ENCODE data around the gene TM9SF3. TPM values are rescaled to one million over a fixed set of nuclear protein-coding genes. Genes with fewer than 3 reads are reported as not detected.

TM9SF3 gene
- total and polyA plus RNA-seq, 2 donors (not counting 1 experiment from before 2014, with no cell fraction given): 6.9 to 63.4 TPM

- no peak overlapping the region for H3K27ac Mint-ChIP-seq
- H3K4me3 Mint-ChIP-seq: no peak overlapping the region
- TF ChIP-seq, protein P1, sequence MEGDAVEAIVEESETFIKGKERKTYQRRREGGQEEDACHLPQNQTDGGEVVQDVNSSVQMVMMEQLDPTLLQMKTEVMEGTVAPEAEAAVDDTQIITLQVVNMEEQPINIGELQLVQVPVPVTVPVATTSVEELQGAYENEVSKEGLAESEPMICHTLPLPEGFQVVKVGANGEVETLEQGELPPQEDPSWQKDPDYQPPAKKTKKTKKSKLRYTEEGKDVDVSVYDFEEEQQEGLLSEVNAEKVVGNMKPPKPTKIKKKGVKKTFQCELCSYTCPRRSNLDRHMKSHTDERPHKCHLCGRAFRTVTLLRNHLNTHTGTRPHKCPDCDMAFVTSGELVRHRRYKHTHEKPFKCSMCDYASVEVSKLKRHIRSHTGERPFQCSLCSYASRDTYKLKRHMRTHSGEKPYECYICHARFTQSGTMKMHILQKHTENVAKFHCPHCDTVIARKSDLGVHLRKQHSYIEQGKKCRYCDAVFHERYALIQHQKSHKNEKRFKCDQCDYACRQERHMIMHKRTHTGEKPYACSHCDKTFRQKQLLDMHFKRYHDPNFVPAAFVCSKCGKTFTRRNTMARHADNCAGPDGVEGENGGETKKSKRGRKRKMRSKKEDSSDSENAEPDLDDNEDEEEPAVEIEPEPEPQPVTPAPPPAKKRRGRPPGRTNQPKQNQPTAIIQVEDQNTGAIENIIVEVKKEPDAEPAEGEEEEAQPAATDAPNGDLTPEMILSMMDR (IDR thresholded peaks at IDR 0.05): no peak
- TF ChIP-seq EZH2 (IDR thresholded peaks at IDR 0.05; ENCODE audit: borderline replicate concordance, insufficient read depth, low read depth, low read length, poor library complexity, severe bottlenecking): no peak
Observed at GRCh38 chr10:96482815-96483588, 103.8 kb downstream of the TM9SF3 start.

DNA sequence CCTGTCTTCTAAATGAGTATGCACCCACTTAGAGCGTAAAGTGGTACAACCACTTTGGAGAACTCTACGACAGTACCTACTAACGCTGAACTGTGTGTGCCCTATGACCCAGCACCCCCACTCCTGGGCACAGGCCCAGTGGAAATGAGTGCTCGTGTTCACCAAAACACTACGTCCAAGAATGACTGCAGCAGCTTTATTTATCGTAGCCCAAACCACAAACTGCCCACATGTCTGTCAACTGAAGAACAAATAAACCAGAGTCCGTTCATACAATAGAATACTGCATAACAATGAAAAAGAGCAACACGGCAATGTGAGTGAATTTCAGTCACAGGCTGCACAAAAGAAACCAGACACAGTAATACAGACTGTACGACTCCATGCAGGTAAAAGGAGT lies 108.5 kb downstream of the TM9SF3 start:
- DNase-seq (no peak), ATAC-seq (ENCODE audit: low read depth) (no peak)
- H3K27me3 Mint-ChIP-seq: peaks cover 14% of the 10 kb centered on the region
- no peaks in the 10 kb centered on the region for H3K4me1 Mint-ChIP-seq
- H3K9me3 ChIP-seq (ENCODE audit: control extremely low read depth in 1 of 3, control insufficient read depth in 2 of 3, insufficient read depth in 1 of 3, low read length in 2 of 3): no peaks in the 10 kb centered on the region
- POLR2A ChIA-PET: no interaction called here
- H3K4me1 ChIP-seq (ENCODE audit: control insufficient read depth in 2 of 2, insufficient read depth in 2 of 2, low read length in 2 of 2): no peaks in the 10 kb centered on the region
- H3K36me3 ChIP-seq (replicated peaks in 1 of 2; ENCODE audit: control extremely low read depth in 1 of 2, control insufficient read depth in 1 of 2, extremely low read depth in 1 of 2, insufficient read depth in 2 of 2, low read length in 1 of 2): no peaks in the 10 kb centered on the region
- intact Hi-C loops (cut with micrococcal nuclease): no loop called here
- no peak overlapping the region for H3K9ac ChIP-seq (ENCODE audit: low read length)
- H4K20me1 ChIP-seq (ENCODE audit: control insufficient read depth, insufficient read depth, low read length, poor library complexity, severe bottlenecking): no peaks in the 10 kb centered on the region
- no peak overlapping the region for H3K4me3 ChIP-seq (ENCODE audit: control extremely low read depth in 1 of 5, extremely low read depth in 1 of 5, insufficient read depth in 1 of 5, low read depth in 2 of 5, low read length in 4 of 5)
- no peak for TF ChIP-seq EZH2 (IDR thresholded peaks at IDR 0.05; ENCODE audit: borderline replicate concordance, insufficient read depth, low read depth, low read length, poor library complexity, severe bottlenecking)
- TF ChIP-seq, protein P1 (IDR thresholded peaks at IDR 0.05): no peak
- WGBS (ENCODE audit: insufficient coverage): 72% methylated on average over 8 of the region's 9 CpGs
- H2AFZ ChIP-seq (ENCODE audit: insufficient read depth, low read depth, low read length, poor library complexity, severe bottlenecking): no peak overlapping the region
- CTCF ChIA-PET: no interaction called here
- no peaks in the 10 kb centered on the region for H3K79me2 ChIP-seq (ENCODE audit: control insufficient read depth, insufficient read depth, low read length)
- H3K4me2 ChIP-seq (replicated peaks; ENCODE audit: low read depth, low read length, poor library complexity, severe bottlenecking): no peak overlapping the region
- H3K9me3 Mint-ChIP-seq (ENCODE audit: insufficient read depth): no peaks in the 10 kb centered on the region
- peaks cover 0 to 2% (median 0%) of the 10 kb centered on the region in 4 experiments for H3K27me3 ChIP-seq (replicated peaks in 1 of 4; ENCODE audit: control extremely low read depth in 1 of 4, control insufficient read depth in 3 of 4, insufficient read depth in 4 of 4, low read length in 3 of 4)
- no peak overlapping the region for H3K27ac ChIP-seq (ENCODE audit: low read length in 2 of 2)
- no peak overlapping the region for H3K4me3 Mint-ChIP-seq
- no peak overlapping the region for H3K27ac Mint-ChIP-seq

More at GRCh38 chr10:96482815-96483588, 103.8 kb downstream of the TM9SF3 start:
- no peak overlapping the region for H3K27ac ChIP-seq (ENCODE audit: low read length in 2 of 2)
- ATAC-seq (ENCODE audit: low read depth): no peak
- Mint-ChIP-seq H3K4me1 (no peaks in the 10 kb centered on the region), H3K27me3 (peaks cover 30% of the 10 kb centered on the region), H3K9me3 (ENCODE audit: insufficient read depth) (no peaks in the 10 kb centered on the region)
- no peak overlapping the region for H3K9ac ChIP-seq (ENCODE audit: low read length)
- no peaks in the 10 kb centered on the region for H3K36me3 ChIP-seq (replicated peaks in 1 of 2; ENCODE audit: control extremely low read depth in 1 of 2, control insufficient read depth in 1 of 2, extremely low read depth in 1 of 2, insufficient read depth in 2 of 2, low read length in 1 of 2)
- no peaks in the 10 kb centered on the region for H4K20me1 ChIP-seq (ENCODE audit: control insufficient read depth, insufficient read depth, low read length, poor library complexity, severe bottlenecking)
- H3K27me3 ChIP-seq (replicated peaks in 1 of 4; ENCODE audit: control extremely low read depth in 1 of 4, control insufficient read depth in 3 of 4, insufficient read depth in 4 of 4, low read length in 3 of 4): peaks cover 0 to 2% (median 0%) of the 10 kb centered on the region in 4 experiments
- H3K4me1 ChIP-seq (ENCODE audit: control insufficient read depth in 2 of 2, insufficient read depth in 2 of 2, low read length in 2 of 2): no peaks in the 10 kb centered on the region
- H3K9me3 ChIP-seq (ENCODE audit: control extremely low read depth in 1 of 3, control insufficient read depth in 2 of 3, insufficient read depth in 1 of 3, low read length in 2 of 3): no peaks in the 10 kb centered on the region
- H3K4me2 ChIP-seq (replicated peaks; ENCODE audit: low read depth, low read length, poor library complexity, severe bottlenecking): no peak overlapping the region
- H3K4me3 ChIP-seq (ENCODE audit: control extremely low read depth in 1 of 5, extremely low read depth in 1 of 5, insufficient read depth in 1 of 5, low read depth in 2 of 5, low read length in 4 of 5): no peak overlapping the region
- no peak overlapping the region for H2AFZ ChIP-seq (ENCODE audit: insufficient read depth, low read depth, low read length, poor library complexity, severe bottlenecking)
- CTCF ChIA-PET: no interaction called here
- no peak for DNase-seq
- POLR2A ChIA-PET: no interaction called here
- H3K79me2 ChIP-seq (ENCODE audit: control insufficient read depth, insufficient read depth, low read length): no peaks in the 10 kb centered on the region
- 80% methylated on average over 1 of the region's 4 CpGs for WGBS (ENCODE audit: insufficient coverage)
- intact Hi-C loops (cut with micrococcal nuclease): no loop called here
